Adrenal gland (tissue), 5 donors: ENCODE data around the gene FGD2.

Source experiments
- POLR2A ChIP-seq, 2 donors: fragments of 450-650 bp; IDR thresholded peaks; one replicate each; pipeline ENCODE4 v1.6.1; 2017; ENCODE audit warnings: antibody characterized with exemption in 2 of 2, mild to moderate bottlenecking in 2 of 2, moderate library complexity in 1 of 2
- TF ChIP-seq, protein P1 (sequence below), 6 experiments: fragments of 450-650 bp in 4 of 6; fragments of 200-600 bp in 2 of 6; sonication (generic) in 1 of 6; IDR thresholded peaks; 1 replicate in 5 of 6; 2 replicates in 1 of 6; pipeline versions ENCODE4 v1.5.1 to v1.8.0; 2016 to 2021; ENCODE audit warnings: antibody characterized with exemption in 6 of 6, mild to moderate bottlenecking in 2 of 6, moderate library complexity in 1 of 6
- donor health status: DM: no; HTN: no; CAD: no.

DNA sequence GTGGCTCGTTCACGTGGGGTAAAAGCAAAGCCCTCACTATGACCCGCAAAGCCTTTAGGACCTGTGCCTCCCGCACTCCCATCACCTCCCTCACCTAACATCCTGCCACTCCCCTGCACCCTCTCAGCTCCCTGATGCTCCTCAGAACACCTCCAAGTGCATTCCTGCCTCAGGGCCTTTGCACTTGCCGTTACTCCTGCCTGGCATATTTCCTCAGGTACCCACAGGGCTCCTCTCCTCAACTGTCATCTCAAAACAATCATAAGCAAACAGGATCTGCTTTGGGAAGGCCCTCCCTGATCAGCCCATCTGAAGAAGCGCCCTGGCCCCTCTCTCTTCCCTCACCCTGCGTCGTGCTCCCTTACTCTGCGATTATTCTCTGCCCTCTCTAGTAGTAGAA, 49.1 kb downstream of the FGD2 start:
- TF ChIP-seq, protein P1, sequence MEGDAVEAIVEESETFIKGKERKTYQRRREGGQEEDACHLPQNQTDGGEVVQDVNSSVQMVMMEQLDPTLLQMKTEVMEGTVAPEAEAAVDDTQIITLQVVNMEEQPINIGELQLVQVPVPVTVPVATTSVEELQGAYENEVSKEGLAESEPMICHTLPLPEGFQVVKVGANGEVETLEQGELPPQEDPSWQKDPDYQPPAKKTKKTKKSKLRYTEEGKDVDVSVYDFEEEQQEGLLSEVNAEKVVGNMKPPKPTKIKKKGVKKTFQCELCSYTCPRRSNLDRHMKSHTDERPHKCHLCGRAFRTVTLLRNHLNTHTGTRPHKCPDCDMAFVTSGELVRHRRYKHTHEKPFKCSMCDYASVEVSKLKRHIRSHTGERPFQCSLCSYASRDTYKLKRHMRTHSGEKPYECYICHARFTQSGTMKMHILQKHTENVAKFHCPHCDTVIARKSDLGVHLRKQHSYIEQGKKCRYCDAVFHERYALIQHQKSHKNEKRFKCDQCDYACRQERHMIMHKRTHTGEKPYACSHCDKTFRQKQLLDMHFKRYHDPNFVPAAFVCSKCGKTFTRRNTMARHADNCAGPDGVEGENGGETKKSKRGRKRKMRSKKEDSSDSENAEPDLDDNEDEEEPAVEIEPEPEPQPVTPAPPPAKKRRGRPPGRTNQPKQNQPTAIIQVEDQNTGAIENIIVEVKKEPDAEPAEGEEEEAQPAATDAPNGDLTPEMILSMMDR (IDR thresholded peaks at IDR 0.05) = no peak
- TF ChIP-seq POLR2A (IDR thresholded peaks at IDR 0.05) = no peak
